GM12878 (cell line): ENCODE data around the gene ZNF620.

Source experiments
- BRCA1 ChIP-seq: IDR thresholded peaks from 2 replicates; pipeline ENCODE4 v1.6.1; 2011; ENCODE audit warnings: low read depth, low read length, improper control_type of control experiment
- CBX5 ChIP-seq: sonication (generic); IDR thresholded peaks from 2 replicates; pipeline ENCODE4 v1.6.1; 2016; ENCODE audit warnings: low read depth, moderate library complexity, mild to moderate bottlenecking, inconsistent platforms
- CHD2 ChIP-seq: IDR thresholded peaks from 2 replicates; pipeline ENCODE4 v1.6.1; 2011; ENCODE audit warnings: low read depth, low read length, improper control_type of control experiment, borderline replicate concordance
- DPF2 ChIP-seq: fragments of 450-650 bp; IDR thresholded peaks from 2 replicates; pipeline ENCODE4 v1.6.1; 2017; ENCODE audit warnings: mild to moderate bottlenecking
- EP300 ChIP-seq, 2 experiments: fragments of 150-350 bp in 1 of 2; IDR thresholded peaks; 2 replicates each; pipeline ENCODE4 v1.6.1; 2011 to 2012; ENCODE audit warnings: low read depth in 2 of 2, low read length in 2 of 2, borderline replicate concordance in 1 of 2, improper control_type of control experiment in 1 of 2, inconsistent platforms in 1 of 2; ENCODE audit not compliant: control insufficient read depth in 1 of 2
- MYC ChIP-seq: IDR thresholded peaks from 2 replicates; pipeline ENCODE4 v1.6.1; 2011; ENCODE audit warnings: mild to moderate bottlenecking, low read length, moderate library complexity, inconsistent platforms; ENCODE audit not compliant: insufficient read depth, insufficient replicate concordance, insufficient read length, severe bottlenecking
- NR2F1 ChIP-seq: fragments of 450-650 bp; conservative IDR thresholded peaks from 2 replicates; pipeline ENCODE4 v1.6.1; 2017; ENCODE audit warnings: mild to moderate bottlenecking
- RFX5 ChIP-seq: IDR thresholded peaks from 2 replicates; pipeline ENCODE4 v1.6.1; 2011; ENCODE audit warnings: low read depth, low read length, improper control_type of control experiment
- SIN3A ChIP-seq: IDR thresholded peaks from 2 replicates; pipeline ENCODE4 v1.6.1; 2012; ENCODE audit warnings: low read depth, low read length, improper control_type of control experiment
- SUPT20H ChIP-seq: IDR thresholded peaks from 2 replicates; pipeline ENCODE4 v1.6.1; 2011; ENCODE audit warnings: low read depth, mild to moderate bottlenecking, low read length, moderate library complexity, borderline replicate concordance; ENCODE audit not compliant: control insufficient read depth
- TF ChIP-seq, protein P1 (sequence below): fragments of 450-650 bp; IDR thresholded peaks from 2 replicates; pipeline ENCODE4 v1.6.1; 2017; ENCODE audit warnings: antibody characterized with exemption, mild to moderate bottlenecking, moderate library complexity
- TF ChIP-seq, protein P2 (sequence below), 3 experiments: IDR thresholded peaks in 2 of 3; conservative IDR thresholded peaks in 1 of 3; 2 replicates each; pipeline ENCODE4 v1.5.1; 2011; ENCODE audit warnings: low read depth in 3 of 3, low read length in 3 of 3, mild to moderate bottlenecking in 3 of 3, control low read depth in 2 of 3, moderate library complexity in 2 of 3, inconsistent platforms in 1 of 3, mixed read lengths in 1 of 3; ENCODE audit not compliant: control insufficient read depth in 2 of 3, insufficient read depth in 1 of 3; ENCODE audit errors: extremely low read depth in 1 of 3
- TF ChIP-seq, protein P3 (sequence below): IDR thresholded peaks from 2 replicates; pipeline ENCODE4 v1.6.1; 2011; ENCODE audit warnings: low read depth, mild to moderate bottlenecking, low read length, moderate library complexity, borderline replicate concordance; ENCODE audit errors: extremely low read depth
- TF ChIP-seq, protein P4 (sequence below): fragments of 450-650 bp; formaldehyde crosslinking; IDR thresholded peaks from 2 replicates; pipeline ENCODE4 v1.5.0; 2022; ENCODE audit warnings: mild to moderate bottlenecking, missing genetic modification characterization

DNA sequence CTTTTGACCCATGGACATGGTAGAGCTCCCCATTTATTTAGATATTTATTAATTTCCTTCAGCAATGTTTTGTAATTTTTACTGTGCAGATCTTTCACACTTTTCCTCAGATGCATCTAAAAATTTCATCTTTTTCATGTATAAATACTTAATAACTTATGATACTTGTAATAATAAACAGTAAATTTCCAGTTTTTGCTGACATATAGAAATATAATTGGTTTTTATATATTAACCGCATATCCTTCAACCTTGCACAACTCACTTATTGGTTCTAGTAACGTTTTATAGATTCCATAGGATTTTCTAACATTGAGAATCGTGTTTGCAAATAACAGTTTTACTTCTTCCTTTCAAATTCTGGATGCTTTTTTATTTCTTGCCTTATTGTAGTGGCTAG lies 15.4 kb downstream of the ZNF620 start:
- TF ChIP-seq MYC (no peak), CHD2 (no peak), SUPT20H (no peak), EP300 (IDR thresholded peaks at IDR 0.05; ENCODE audit: borderline replicate concordance in 1 of 2, control insufficient read depth in 1 of 2, low read depth in 2 of 2, low read length in 2 of 2) (no peak), DPF2 (no peak), BRCA1 (no peak), CBX5 (no peak), RFX5 (no peak), NR2F1 (no peak), SIN3A (no peak)
- TF ChIP-seq, protein P1, sequence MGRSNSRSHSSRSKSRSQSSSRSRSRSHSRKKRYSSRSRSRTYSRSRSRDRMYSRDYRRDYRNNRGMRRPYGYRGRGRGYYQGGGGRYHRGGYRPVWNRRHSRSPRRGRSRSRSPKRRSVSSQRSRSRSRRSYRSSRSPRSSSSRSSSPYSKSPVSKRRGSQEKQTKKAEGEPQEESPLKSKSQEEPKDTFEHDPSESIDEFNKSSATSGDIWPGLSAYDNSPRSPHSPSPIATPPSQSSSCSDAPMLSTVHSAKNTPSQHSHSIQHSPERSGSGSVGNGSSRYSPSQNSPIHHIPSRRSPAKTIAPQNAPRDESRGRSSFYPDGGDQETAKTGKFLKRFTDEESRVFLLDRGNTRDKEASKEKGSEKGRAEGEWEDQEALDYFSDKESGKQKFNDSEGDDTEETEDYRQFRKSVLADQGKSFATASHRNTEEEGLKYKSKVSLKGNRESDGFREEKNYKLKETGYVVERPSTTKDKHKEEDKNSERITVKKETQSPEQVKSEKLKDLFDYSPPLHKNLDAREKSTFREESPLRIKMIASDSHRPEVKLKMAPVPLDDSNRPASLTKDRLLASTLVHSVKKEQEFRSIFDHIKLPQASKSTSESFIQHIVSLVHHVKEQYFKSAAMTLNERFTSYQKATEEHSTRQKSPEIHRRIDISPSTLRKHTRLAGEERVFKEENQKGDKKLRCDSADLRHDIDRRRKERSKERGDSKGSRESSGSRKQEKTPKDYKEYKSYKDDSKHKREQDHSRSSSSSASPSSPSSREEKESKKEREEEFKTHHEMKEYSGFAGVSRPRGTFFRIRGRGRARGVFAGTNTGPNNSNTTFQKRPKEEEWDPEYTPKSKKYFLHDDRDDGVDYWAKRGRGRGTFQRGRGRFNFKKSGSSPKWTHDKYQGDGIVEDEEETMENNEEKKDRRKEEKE, result no peak
- TF ChIP-seq, protein P2, sequence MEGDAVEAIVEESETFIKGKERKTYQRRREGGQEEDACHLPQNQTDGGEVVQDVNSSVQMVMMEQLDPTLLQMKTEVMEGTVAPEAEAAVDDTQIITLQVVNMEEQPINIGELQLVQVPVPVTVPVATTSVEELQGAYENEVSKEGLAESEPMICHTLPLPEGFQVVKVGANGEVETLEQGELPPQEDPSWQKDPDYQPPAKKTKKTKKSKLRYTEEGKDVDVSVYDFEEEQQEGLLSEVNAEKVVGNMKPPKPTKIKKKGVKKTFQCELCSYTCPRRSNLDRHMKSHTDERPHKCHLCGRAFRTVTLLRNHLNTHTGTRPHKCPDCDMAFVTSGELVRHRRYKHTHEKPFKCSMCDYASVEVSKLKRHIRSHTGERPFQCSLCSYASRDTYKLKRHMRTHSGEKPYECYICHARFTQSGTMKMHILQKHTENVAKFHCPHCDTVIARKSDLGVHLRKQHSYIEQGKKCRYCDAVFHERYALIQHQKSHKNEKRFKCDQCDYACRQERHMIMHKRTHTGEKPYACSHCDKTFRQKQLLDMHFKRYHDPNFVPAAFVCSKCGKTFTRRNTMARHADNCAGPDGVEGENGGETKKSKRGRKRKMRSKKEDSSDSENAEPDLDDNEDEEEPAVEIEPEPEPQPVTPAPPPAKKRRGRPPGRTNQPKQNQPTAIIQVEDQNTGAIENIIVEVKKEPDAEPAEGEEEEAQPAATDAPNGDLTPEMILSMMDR (IDR thresholded peaks at IDR 0.05 in 2 of 3, conservative IDR thresholded peaks at IDR 0.05 in 1 of 3; ENCODE audit: control insufficient read depth in 2 of 3, extremely low read depth in 1 of 3, insufficient read depth in 1 of 3, low read depth in 3 of 3, low read length in 3 of 3), result no peak
- TF ChIP-seq, protein P3, sequence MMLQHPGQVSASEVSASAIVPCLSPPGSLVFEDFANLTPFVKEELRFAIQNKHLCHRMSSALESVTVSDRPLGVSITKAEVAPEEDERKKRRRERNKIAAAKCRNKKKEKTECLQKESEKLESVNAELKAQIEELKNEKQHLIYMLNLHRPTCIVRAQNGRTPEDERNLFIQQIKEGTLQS, result no peak
- TF ChIP-seq, protein P4, sequence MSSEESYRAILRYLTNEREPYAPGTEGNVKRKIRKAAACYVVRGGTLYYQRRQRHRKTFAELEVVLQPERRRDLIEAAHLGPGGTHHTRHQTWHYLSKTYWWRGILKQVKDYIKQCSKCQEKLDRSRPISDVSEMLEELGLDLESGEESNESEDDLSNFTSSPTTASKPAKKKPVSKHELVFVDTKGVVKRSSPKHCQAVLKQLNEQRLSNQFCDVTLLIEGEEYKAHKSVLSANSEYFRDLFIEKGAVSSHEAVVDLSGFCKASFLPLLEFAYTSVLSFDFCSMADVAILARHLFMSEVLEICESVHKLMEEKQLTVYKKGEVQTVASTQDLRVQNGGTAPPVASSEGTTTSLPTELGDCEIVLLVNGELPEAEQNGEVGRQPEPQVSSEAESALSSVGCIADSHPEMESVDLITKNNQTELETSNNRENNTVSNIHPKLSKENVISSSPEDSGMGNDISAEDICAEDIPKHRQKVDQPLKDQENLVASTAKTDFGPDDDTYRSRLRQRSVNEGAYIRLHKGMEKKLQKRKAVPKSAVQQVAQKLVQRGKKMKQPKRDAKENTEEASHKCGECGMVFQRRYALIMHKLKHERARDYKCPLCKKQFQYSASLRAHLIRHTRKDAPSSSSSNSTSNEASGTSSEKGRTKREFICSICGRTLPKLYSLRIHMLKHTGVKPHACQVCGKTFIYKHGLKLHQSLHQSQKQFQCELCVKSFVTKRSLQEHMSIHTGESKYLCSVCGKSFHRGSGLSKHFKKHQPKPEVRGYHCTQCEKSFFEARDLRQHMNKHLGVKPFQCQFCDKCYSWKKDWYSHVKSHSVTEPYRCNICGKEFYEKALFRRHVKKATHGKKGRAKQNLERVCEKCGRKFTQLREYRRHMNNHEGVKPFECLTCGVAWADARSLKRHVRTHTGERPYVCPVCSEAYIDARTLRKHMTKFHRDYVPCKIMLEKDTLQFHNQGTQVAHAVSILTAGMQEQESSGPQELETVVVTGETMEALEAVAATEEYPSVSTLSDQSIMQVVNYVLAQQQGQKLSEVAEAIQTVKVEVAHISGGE, result no peak
